Right lobe of liver (tissue), 6 donors: ENCODE measurements around the gene ZNF511. TPM values are rescaled to one million over a fixed set of nuclear protein-coding genes. Genes with fewer than 3 reads are reported as not detected.
A peak's percentile ranks its signal among the peaks of the same experiment; 100 is the strongest.

Source experiments
- ATAC-seq, 4 donors: fragments of 200-7000 bp; cut with Tn5 transposase; one replicate each; pipeline ENCODE4 v1.9.1; 2020; ENCODE audit warnings: mild to moderate bottlenecking in 4 of 4, moderate library complexity in 4 of 4
- DNase-seq, 3 donors: peaks; one replicate each; pipeline ENCODE4 v3.0.0-alpha.2; 2020
- H3K27ac ChIP-seq, 3 donors: fragments of 200-600 bp; one replicate each; pipeline ENCODE4 v1.8.0; 2022
- H3K27me3 ChIP-seq, 2 donors: fragments of 200-600 bp; one replicate each; pipeline ENCODE4 v1.8.0; 2022
- H3K36me3 ChIP-seq, 4 donors: fragments of 200-600 bp; sonication (generic) in 1 of 4; one replicate each; pipeline versions ENCODE4 v1.5.1 to v1.8.0; 2017 to 2022; ENCODE audit warnings: control low read depth in 1 of 4
- H3K4me1 ChIP-seq, 4 donors: fragments of 200-600 bp; sonication (generic) in 1 of 4; one replicate each; pipeline versions ENCODE4 v1.5.1 to v1.8.0; 2017 to 2022; ENCODE audit warnings: control low read depth in 1 of 4
- H3K4me3 ChIP-seq, 3 donors: fragments of 200-600 bp; one replicate each; pipeline ENCODE4 v1.8.0; 2022
- H3K9me3 ChIP-seq, 4 donors: fragments of 200-600 bp; sonication (generic) in 1 of 4; one replicate each; pipeline versions ENCODE4 v1.5.1 to v1.8.0; 2017 to 2022; ENCODE audit warnings: control low read depth in 1 of 4
- CTCF ChIP-seq, 4 donors: fragments of 200-600 bp in 3 of 4; fragments of 450-650 bp in 1 of 4; IDR thresholded peaks; one replicate each; pipeline versions ENCODE4 v1.5.1 to v1.8.0; 2016 to 2022; ENCODE audit warnings: antibody characterized with exemption in 4 of 4, mild to moderate bottlenecking in 2 of 4
- POLR2A ChIP-seq: fragments of 450-650 bp; IDR thresholded peaks from one replicate; pipeline ENCODE4 v1.6.1; 2017; ENCODE audit warnings: antibody characterized with exemption, mild to moderate bottlenecking
- WGBS: methylation state at CpG from one replicate; pipeline ENCODE4 v1.1.6; 2018; ENCODE audit warnings: low coverage, low lambda C conversion rate; ENCODE audit not compliant: insufficient coverage; ENCODE audit errors: missing lambda C conversion rate; 5-methylcytosine and 5-hydroxymethylcytosine counted together
- intact Hi-C, 2 donors: fragments of 100-400 bp; cut with DNase I; formaldehyde crosslinking; loops; one replicate each; pipeline versions ENCODE4 v1.11.2 to v1.14.1; 2022
- total RNA-seq, 6 experiments: library from RNA; depleted of rRNA in 2 of 6; stranded (reverse); fragments of >200 nt in 2 of 6; fragmentation: NEBNext Ultra II Directional in 3 of 6; extraction: Animal tissue kit (Norgen Biotek cat#: 25700) in 3 of 6; gene quantifications; one replicate each; pipeline versions ENCODE4 v1.1.0 to v1.2.4, GENCODE V29; 2016 to 2023
- donor health status: DM: no; HTN: yes; CAD: no.
- donor health status: DM: no; HTN: no; CAD: no.
- donor health status: DM: no; HTN: no; CAD: no.
- donor health status: DM: no; HTN: yes; CAD: no.
- donor health status: DM: no; HTN: yes; CAD: no.

ZNF511 gene
- total RNA-seq, 6 experiments from 2014 or later: 17.4 to 30.2 (median 25.9) TPM

- no CpG with 5 or more reads among the region's 28 CpGs for WGBS
- DNase-seq (no peak), ATAC-seq (no peak)
These were observed 35.1 kb upstream of the ZNF511 start for GRCh38 chr10:133273534-133274143.

GRCh38 chr10:133274751-133275683 is 33.7 kb upstream of the ZNF511 start:
- intact Hi-C loops: no loop called here

More at GRCh38 chr10:133273534-133274143, 35.1 kb upstream of the ZNF511 start:
- Histone ChIP-seq H3K4me3 (no peak overlapping the region), H3K4me1 (peaks cover 0 to 15% (median 8%) of the 10 kb centered on the region in 4 donors), H3K9me3 (no peaks in the 10 kb centered on the region), H3K27ac (no peak overlapping the region), H3K36me3 (peaks cover 0 to 3% (median 0%) of the 10 kb centered on the region in 4 donors), H3K27me3 (no peaks in the 10 kb centered on the region)
- TF ChIP-seq CTCF (IDR thresholded peaks at IDR 0.05) (no peak), POLR2A (no peak)
- intact Hi-C loops: no loop called here

GRCh38 chr10:133275684-133276092 is 33.0 kb upstream of the ZNF511 start:
- ATAC-seq (no peak), DNase-seq (peak in 1 of 3 donors; percentile 24)
- no peaks in the 10 kb centered on the region for H3K9me3 ChIP-seq
- no peaks in the 10 kb centered on the region for H3K27me3 ChIP-seq
- H3K4me1 ChIP-seq: peaks cover 0 to 23% (median 8%) of the 10 kb centered on the region in 4 donors
- TF ChIP-seq POLR2A (no peak), CTCF (IDR thresholded peaks at IDR 0.05) (no peak)
- H3K36me3 ChIP-seq: peaks cover 0 to 11% (median 0%) of the 10 kb centered on the region in 4 donors
- no CpG with 5 or more reads among the region's 12 CpGs for WGBS
- peak overlapping the region in 2 of 3 donors; percentile 12 to 29 for H3K4me3 ChIP-seq
- intact Hi-C loops: no loop called here
- H3K27ac ChIP-seq: peak overlapping the region; percentile 31 to 59 (median 51)

More at GRCh38 chr10:133274751-133275683, 33.7 kb upstream of the ZNF511 start:
- Histone ChIP-seq H3K27me3 (no peaks in the 10 kb centered on the region), H3K9me3 (no peaks in the 10 kb centered on the region), H3K4me1 (peaks cover 0 to 23% (median 8%) of the 10 kb centered on the region in 4 donors), H3K27ac (peak overlapping the region; percentile 31 to 59 (median 51)), H3K4me3 (peak overlapping the region in 2 of 3 donors; percentile 12 to 29), H3K36me3 (peaks cover 0 to 10% (median 0%) of the 10 kb centered on the region in 4 donors)
- WGBS: 19% methylated on average over 3 of the region's 26 CpGs
- DNase-seq: peak in 2 of 3 donors; percentile 52 to 56
- TF ChIP-seq CTCF (IDR thresholded peaks at IDR 0.05) (no peak), POLR2A (no peak)
- ATAC-seq: no peak

- 82% methylated on average over 2 of the region's 6 CpGs for WGBS
- H3K27me3 ChIP-seq: no peaks in the 10 kb centered on the region
- ATAC-seq: no peak
- no peaks in the 10 kb centered on the region for H3K9me3 ChIP-seq
- peak overlapping the region in 2 of 3 donors; percentile 12 to 29 for H3K4me3 ChIP-seq
- peaks cover 0 to 8% (median 0%) of the 10 kb centered on the region in 4 donors for H3K36me3 ChIP-seq
- no peak for TF ChIP-seq CTCF (IDR thresholded peaks at IDR 0.05)
- no peak for TF ChIP-seq POLR2A
- intact Hi-C loops: no loop called here
- DNase-seq: no peak
- H3K4me1 ChIP-seq: peaks cover 0 to 23% (median 8%) of the 10 kb centered on the region in 4 donors
- H3K27ac ChIP-seq: peak overlapping the region in 2 of 3 donors; percentile 13 to 55
These were observed 32.6 kb upstream of the ZNF511 start for GRCh38 chr10:133276100-133276434.
